H1 (cell line): ENCODE measurements around the gene USP7. TPM values are rescaled to one million over a fixed set of nuclear protein-coding genes. Genes with fewer than 3 reads are reported as not detected.

Source experiments
- HDAC6 ChIP-seq: IDR thresholded peaks from one replicate; pipeline ENCODE4 v1.7.1; 2012; ENCODE audit warnings: low read depth, mild to moderate bottlenecking, inconsistent platforms, low read length, moderate library complexity
- POLR2A ChIP-seq, 2 experiments: IDR thresholded peaks; 1 replicate in 1 of 2; 2 replicates in 1 of 2; pipeline ENCODE4 v1.6.1; 2011; ENCODE audit warnings: low read depth in 2 of 2, low read length in 2 of 2, mild to moderate bottlenecking in 2 of 2; ENCODE audit errors: control extremely low read depth in 1 of 2
- SAP30 ChIP-seq: fragments of 300-600 bp; sonication (generic); IDR thresholded peaks from 2 replicates; pipeline ENCODE4 v1.7.1; 2012; ENCODE audit warnings: low read length, moderate library complexity, mild to moderate bottlenecking, inconsistent platforms; ENCODE audit not compliant: insufficient read depth, insufficient replicate concordance
- SIN3A ChIP-seq, 2 experiments: IDR thresholded peaks in 1 of 2; conservative IDR thresholded peaks in 1 of 2; 2 replicates each; pipeline ENCODE4 v1.6.1; 2011 to 2012; ENCODE audit warnings: low read length in 2 of 2, improper control_type of control experiment in 1 of 2, low read depth in 1 of 2, mild to moderate bottlenecking in 1 of 2
- TAF1 ChIP-seq: IDR thresholded peaks from 2 replicates; pipeline ENCODE4 v1.6.1; 2011; ENCODE audit warnings: mild to moderate bottlenecking, low read depth, low read length
- USF2 ChIP-seq: IDR thresholded peaks from 2 replicates; pipeline ENCODE4 v1.6.1; 2011; ENCODE audit warnings: low read length, improper control_type of control experiment
- polyA plus RNA-seq, 7 experiments: library from polyadenylated mRNA; depleted of rRNA in 3 of 7; stranded (reverse) in 5 of 7; unstranded in 2 of 7; fragments of >200 nt in 5 of 7; fragments of 200-250 nt in 2 of 7; gene quantifications; 1 replicate in 5 of 7; 2 replicates in 1 of 7; 4 replicates in 1 of 7; pipeline versions ENCODE4 v1.2.1 to v1.2.3, GENCODE V29; 2011 to 2013; ENCODE audit warnings: missing spikeins in 2 of 7, mixed read lengths in 2 of 7
- total RNA-seq: library from RNA; stranded (reverse); fragmentation: NEBNext Ultra II Directional; extraction: Animal tissue kit (Norgen Biotek cat#: 25700); gene quantifications from 2 replicates; pipeline ENCODE4 v1.2.1, GENCODE V29; 2021

USP7 gene
- total and polyA plus RNA-seq, 2 of the 8 experiments (the other 6 are each of a cell fraction or from before 2014, with no cell fraction given): 21.3 to 211 TPM

- TF ChIP-seq USF2 (no peak), TAF1 (no peak), HDAC6 (no peak), SIN3A (conservative IDR thresholded peaks at IDR 0.05 in 1 of 2, IDR thresholded peaks at IDR 0.05 in 1 of 2; ENCODE audit: low read depth in 1 of 2, low read length in 2 of 2) (no peak), SAP30 (no peak), POLR2A (IDR thresholded peaks at IDR 0.05; ENCODE audit: control extremely low read depth in 1 of 2, low read depth in 2 of 2, low read length in 2 of 2) (no peak)
Measured at GRCh38 chr16:8960788-8961109, 3.0 kb downstream of the USP7 start (continued).
